ENCODE measurements around the gene APPBP2. TPM values are rescaled to one million over a fixed set of nuclear protein-coding genes. Genes with fewer than 3 reads are reported as not detected.

Gene APPBP2
- total and polyA plus RNA-seq, 2 of the 8 experiments (the other 6 are each of a cell fraction or from before 2014, with no cell fraction given) = 3.3 to 18.0 TPM

GRCh38 chr17:60513014-60513413 is 13.0 kb downstream of the APPBP2 start:
- no peaks in the 10 kb centered on the region for H3K27me3 ChIP-seq (replicated peaks in 1 of 4; ENCODE audit: control insufficient read depth in 3 of 4, extremely low read depth in 1 of 4, insufficient read depth in 3 of 4, low read length in 3 of 4)
- peaks cover 2% of the 10 kb centered on the region; the same call in 1 of the 2 replicates for H3K79me1 ChIP-seq (ENCODE audit: low read depth, low read length)
- H3K79me2 ChIP-seq (ENCODE audit: control insufficient read depth in 1 of 2, insufficient read depth in 2 of 2, low read length in 2 of 2) = peaks cover 0 to 71% of the 10 kb centered on the region in 2 experiments; a peak in 2 of 4 replicates
- no peak overlapping the region for H4K91ac ChIP-seq (replicated peaks; ENCODE audit: insufficient read length, low read length)
- DNase-seq (ENCODE audit: low read depth in 1 of 2, low spot score in 2 of 2) (no peak), FAIRE-seq (no peak)
- H3K4me3 ChIP-seq (ENCODE audit: extremely low read depth in 1 of 4, insufficient read depth in 2 of 4, low read depth in 3 of 4, low read length in 4 of 4) = no peak overlapping the region
- no peak overlapping the region for H3K9ac ChIP-seq (replicated peaks in 1 of 4; ENCODE audit: extremely low read depth in 1 of 4, low read depth in 3 of 4, low read length in 3 of 4)
- H2AK5ac ChIP-seq (ENCODE audit: low read depth, low read length) = no peak overlapping the region
- no peaks in the 10 kb centered on the region for H3K23me2 ChIP-seq (ENCODE audit: low read depth, low read length)
- peaks cover 0 to 5% (median 0%) of the 10 kb centered on the region in 4 experiments; a peak in 1 of 8 replicates for H3K36me3 ChIP-seq (ENCODE audit: control insufficient read depth in 2 of 4, insufficient read depth in 4 of 4, low read length in 3 of 4)
- H2BK120ac ChIP-seq (replicated peaks; ENCODE audit: low read depth, low read length) = no peak overlapping the region
- no peak overlapping the region for H3K23ac ChIP-seq (ENCODE audit: insufficient read length)
- H3K4me1 ChIP-seq (replicated peaks in 1 of 4; ENCODE audit: control insufficient read depth in 3 of 4, insufficient read depth in 4 of 4, low read length in 3 of 4) = no peaks in the 10 kb centered on the region
- peaks cover 2 to 5% of the 10 kb centered on the region in 2 experiments for H4K20me1 ChIP-seq (replicated peaks in 1 of 2; ENCODE audit: control insufficient read depth in 1 of 2, insufficient read depth in 2 of 2, low read length in 2 of 2)
- H3K27ac ChIP-seq (ENCODE audit: low read depth, low read length) = no peak overlapping the region
- H3K4ac ChIP-seq (replicated peaks; ENCODE audit: insufficient read length, low read depth, low read length) = no peak overlapping the region
- no peak overlapping the region for H3K18ac ChIP-seq (ENCODE audit: extremely low read depth, low read length)
- no peak overlapping the region for H4K8ac ChIP-seq (ENCODE audit: extremely low read depth, insufficient read depth, low read length)
- H2BK20ac ChIP-seq (ENCODE audit: low read length) = no peak overlapping the region
- H2AFZ ChIP-seq (ENCODE audit: low read length) = no peak overlapping the region
- no peak overlapping the region for H3K56ac ChIP-seq (replicated peaks; ENCODE audit: insufficient read length, low read depth, low read length)
- ChIA-PET POLR2A (ENCODE audit: partially characterized antibody) (interaction anchor here (0.8 kb wide), 1 partner anchor 86 kb away, joined by 4 read pairs; no protein-coding TSS in a partner anchor), CTCF (ENCODE audit: partially characterized antibody) (no interaction called here)
- no peak overlapping the region for H3K14ac ChIP-seq (ENCODE audit: insufficient read length)
- WGBS, 2 experiments (ENCODE audit: extremely low coverage in 1 of 2, insufficient coverage in 1 of 2, insufficient read length in 1 of 2, insufficient replicate concordance in 2 of 2, low coverage in 1 of 2, low lambda C conversion rate in 2 of 2, missing lambda C conversion rate in 1 of 2) = 96% methylated on average over 11 of the region's 11 CpGs; no CpG with 5 or more reads in 1 of the 2 experiments
- no peaks in the 10 kb centered on the region for H3K9me3 ChIP-seq (ENCODE audit: insufficient read depth in 2 of 2, low read depth in 1 of 2, low read length in 1 of 2)
- H3K4me2 ChIP-seq (ENCODE audit: insufficient read depth in 1 of 2, low read depth in 2 of 2, low read length in 2 of 2) = no peak overlapping the region
- no peak overlapping the region for H2BK5ac ChIP-seq (ENCODE audit: low read depth, low read length)
- no peak overlapping the region for H2BK15ac ChIP-seq (ENCODE audit: low read length)
- no peak overlapping the region for H4K5ac ChIP-seq (ENCODE audit: insufficient read length, low read depth, low read length)
- H2BK12ac ChIP-seq (ENCODE audit: low read depth, low read length) = no peak overlapping the region
- TF ChIP-seq KDM5A (IDR thresholded peaks at IDR 0.05; ENCODE audit: low read length) (no peak), TBP (IDR thresholded peaks at IDR 0.05; ENCODE audit: low read depth, low read length) (no peak), SP1 (IDR thresholded peaks at IDR 0.05; ENCODE audit: low read depth, low read length) (no peak), ATF3 (IDR thresholded peaks at IDR 0.05; ENCODE audit: insufficient read depth, low read depth, low read length) (no peak), BACH1 (IDR thresholded peaks at IDR 0.05; ENCODE audit: low read length) (no peak), RFX5 (IDR thresholded peaks at IDR 0.05; ENCODE audit: borderline replicate concordance, low read depth, low read length) (no peak), POLR2AphosphoS5 (IDR thresholded peaks at IDR 0.05; ENCODE audit: low read depth, low read length) (no peak), TEAD4 (IDR thresholded peaks at IDR 0.05; ENCODE audit: low read depth, low read length) (no peak), CHD2 (IDR thresholded peaks at IDR 0.05; ENCODE audit: low read length) (no peak), KDM4A (IDR thresholded peaks at IDR 0.05; ENCODE audit: low read depth, low read length, severe bottlenecking) (no peak), GTF2F1 (IDR thresholded peaks at IDR 0.05; ENCODE audit: borderline replicate concordance, low read depth, low read length) (no peak), NRF1 (IDR thresholded peaks at IDR 0.05; ENCODE audit: low read depth, low read length) (no peak), PHF8 (conservative IDR thresholded peaks at IDR 0.05; ENCODE audit: low read depth, low read length) (no peak), CTBP2 (IDR thresholded peaks at IDR 0.05; ENCODE audit: borderline replicate concordance, insufficient read depth, insufficient read length, low read length) (no peak)

All from H1 (cell line).